WTC11 (cell line): ENCODE results near the gene ARHGEF17. TPM values are rescaled to one million over a fixed set of nuclear protein-coding genes. Genes with fewer than 3 reads are reported as not detected.

Source experiments
- ATAC-seq: fragments of 200-7000 bp; cut with Tn5 transposase; 2 replicates; pipeline ENCODE4 v1.10.0; 2021; ENCODE audit warnings: mild to moderate bottlenecking, moderate library complexity
- CTCF ChIA-PET: fragments of 300-600 bp; sonication (Branson Sonifier 250); formaldehyde crosslinking; loops from one replicate; lab custom pipeline; 2021; ENCODE audit warnings: antibody characterized with exemption; lab: Charles Lee
- POLR2A ChIA-PET: fragments of 350-600 bp; sonication (Branson Sonifier 250); formaldehyde crosslinking; loops from one replicate; lab custom pipeline; 2021; ENCODE audit warnings: antibody characterized with exemption; lab: Charles Lee
- DNase-seq: peaks from one replicate; pipeline ENCODE4 v3.0.0; 2021; ENCODE audit warnings: low spot score
- H3K27ac Mint-ChIP-seq: 2 replicates; pipeline ENCODE4 v1.8.0; 2021; ENCODE audit warnings: mixed read lengths
- H3K27me3 Mint-ChIP-seq: 2 replicates; pipeline ENCODE4 v1.8.0; 2021; ENCODE audit warnings: low read depth, mild to moderate bottlenecking, moderate library complexity, mixed read lengths
- H3K36me3 Mint-ChIP-seq: 2 replicates; pipeline ENCODE4 v1.8.0; 2021; ENCODE audit warnings: mixed read lengths
- H3K4me1 Mint-ChIP-seq: 2 replicates; pipeline ENCODE4 v1.8.0; 2022; ENCODE audit warnings: mixed read lengths
- H3K4me3 Mint-ChIP-seq: 2 replicates; pipeline ENCODE4 v1.8.0; 2021; ENCODE audit warnings: mild to moderate bottlenecking, moderate library complexity, mixed read lengths
- H3K9me3 Mint-ChIP-seq: 2 replicates; pipeline ENCODE4 v1.8.0; 2021; ENCODE audit warnings: mixed read lengths
- ATF3 ChIP-seq: sonication (generic); formaldehyde crosslinking; conservative IDR thresholded peaks from 2 replicates; pipeline ENCODE4 v1.8.1; 2022; ENCODE audit warnings: mild to moderate bottlenecking, missing genetic modification reagents
- CBFB ChIP-seq: sonication (generic); formaldehyde crosslinking; IDR thresholded peaks from 2 replicates; pipeline ENCODE4 v1.8.1; 2022; ENCODE audit warnings: mild to moderate bottlenecking, low read depth, missing genetic modification reagents
- E2F1 ChIP-seq: sonication (generic); formaldehyde crosslinking; IDR thresholded peaks from 2 replicates; pipeline ENCODE4 v1.8.0; 2022; ENCODE audit warnings: mild to moderate bottlenecking, missing genetic modification reagents
- E2F4 ChIP-seq: sonication (generic); formaldehyde crosslinking; IDR thresholded peaks from 2 replicates; pipeline ENCODE4 v1.8.1; 2022; ENCODE audit warnings: low read depth, mild to moderate bottlenecking, moderate library complexity, missing genetic modification reagents, borderline replicate concordance
- ELF4 ChIP-seq: sonication (generic); formaldehyde crosslinking; IDR thresholded peaks from 2 replicates; pipeline ENCODE4 v1.8.1; 2022; ENCODE audit warnings: low read depth, mild to moderate bottlenecking, moderate library complexity, missing genetic modification reagents
- GABPB1 ChIP-seq: sonication (generic); formaldehyde crosslinking; IDR thresholded peaks from 2 replicates; pipeline ENCODE4 v1.8.1; 2023; ENCODE audit warnings: mild to moderate bottlenecking, missing genetic modification reagents
- GTF2I ChIP-seq: fragments of 250-450 bp; sonication (Bioruptor Pico); conservative IDR thresholded peaks from 2 replicates; pipeline ENCODE4 v1.4.0; 2021; ENCODE audit warnings: mild to moderate bottlenecking
- IRF2 ChIP-seq: sonication (generic); formaldehyde crosslinking; IDR thresholded peaks from 2 replicates; pipeline ENCODE4 v1.8.0; 2022; ENCODE audit warnings: low read depth, missing genetic modification reagents, borderline replicate concordance
- MXD4 ChIP-seq: fragments of 250-450 bp; sonication (Bioruptor Pico); IDR thresholded peaks from 2 replicates; pipeline ENCODE4 v1.8.0; 2021; ENCODE audit warnings: mild to moderate bottlenecking, moderate library complexity, borderline replicate concordance
- PRDM15 ChIP-seq: sonication (generic); formaldehyde crosslinking; IDR thresholded peaks from 2 replicates; pipeline ENCODE4 v1.8.0; 2022; ENCODE audit warnings: missing genetic modification reagents
- STAT6 ChIP-seq: sonication (generic); formaldehyde crosslinking; conservative IDR thresholded peaks from 2 replicates; pipeline ENCODE4 v1.8.1; 2023; ENCODE audit warnings: mild to moderate bottlenecking, low read depth, missing genetic modification reagents, moderate library complexity
- TEAD4 ChIP-seq: sonication (generic); formaldehyde crosslinking; IDR thresholded peaks from 2 replicates; pipeline ENCODE4 v1.8.0; 2022; ENCODE audit warnings: mild to moderate bottlenecking, missing genetic modification reagents
- ZNF232 ChIP-seq: sonication (generic); formaldehyde crosslinking; IDR thresholded peaks from 2 replicates; pipeline ENCODE4 v1.8.0; 2022; ENCODE audit warnings: mild to moderate bottlenecking, missing genetic modification reagents
- ZNF423 ChIP-seq: fragments of 250-450 bp; sonication (Bioruptor Pico); IDR thresholded peaks from 2 replicates; pipeline ENCODE4 v2.1.2; 2022; ENCODE audit warnings: mild to moderate bottlenecking, moderate library complexity
- ZNF532 ChIP-seq: fragments of 250-450 bp; sonication (Bioruptor Pico); IDR thresholded peaks from 2 replicates; pipeline ENCODE4 v1.9.0; 2021; ENCODE audit warnings: mild to moderate bottlenecking, borderline replicate concordance
- total RNA-seq: library from RNA; stranded (reverse); gene quantifications from 3 replicates; pipeline ENCODE4 v1.2.3, GENCODE V29; 2021

ARHGEF17 gene
- total RNA-seq, 1 experiment from 2014 or later, result 18.2 TPM

GRCh38 chr11:73346186-73346935, 38.3 kb downstream of the ARHGEF17 start (continued):
- TF ChIP-seq PRDM15 (CRISPR knock-in tag) (no peak), ATF3 (CRISPR knock-in tag) (no peak), GABPB1 (CRISPR knock-in tag) (no peak)

- ChIA-PET CTCF (interaction anchor here (1.5 to 3.4 kb wide), 3 partner anchors 10 to 40 kb away, joined by 5 to 21 read pairs (median 6); no protein-coding TSS in a partner anchor), POLR2A (no interaction called here)
- peaks cover 12% of the 10 kb centered on the region for H3K27me3 Mint-ChIP-seq
- no peaks in the 10 kb centered on the region for H3K36me3 Mint-ChIP-seq
- H3K27ac Mint-ChIP-seq, result no peak overlapping the region
- no peak for DNase-seq
- no peaks in the 10 kb centered on the region for H3K9me3 Mint-ChIP-seq
- ATAC-seq, result no peak
- H3K4me3 Mint-ChIP-seq, result no peak overlapping the region
- TF ChIP-seq ATF3 (CRISPR knock-in tag) (no peak), ZNF423 (CRISPR knock-in tag) (peak; percentile 7; the same call in 1 of the 2 replicates)
- H3K4me1 Mint-ChIP-seq, result peaks cover 12% of the 10 kb centered on the region
These were observed 39.0 kb downstream of the ARHGEF17 start for GRCh38 chr11:73347067-73347466.

GRCh38 chr11:73348838-73349237, 40.8 kb downstream of the ARHGEF17 start:
- ChIA-PET POLR2A (interaction anchor here (0.5 kb wide), 1 partner anchor 477 kb away, joined by 4 read pairs; no protein-coding TSS in a partner anchor), CTCF (interaction anchor here (1.0 to 5.0 kb wide), 8 partner anchors 12 to 312 kb away, joined by 3 to 127 read pairs (median 17); partner anchors contain the start of gene ARHGEF17)
- H3K4me3 Mint-ChIP-seq, result no peak overlapping the region
- no peak for DNase-seq
- ATAC-seq, result 0 out of 2 replicates have a peak, but pooled peaks have one; percentile 10
- no peak overlapping the region for H3K27ac Mint-ChIP-seq
- TF ChIP-seq ZNF232 (CRISPR knock-in tag) (no peak), CBFB (no peak), TEAD4 (CRISPR knock-in tag) (no peak), E2F4 (CRISPR knock-in tag) (no peak), MXD4 (CRISPR knock-in tag) (no peak), ELF4 (CRISPR knock-in tag) (no peak), STAT6 (CRISPR knock-in tag) (no peak), GTF2I (CRISPR knock-in tag) (no peak), E2F1 (CRISPR knock-in tag) (no peak), ZNF532 (CRISPR knock-in tag) (no peak), IRF2 (CRISPR knock-in tag) (no peak)
- H3K27me3 Mint-ChIP-seq, result peaks cover under 1% of the 10 kb centered on the region; the same call in 1 of the 2 replicates
- no peaks in the 10 kb centered on the region for H3K36me3 Mint-ChIP-seq
- H3K9me3 Mint-ChIP-seq, result no peaks in the 10 kb centered on the region
- peaks cover 3% of the 10 kb centered on the region; the same call in 1 of the 2 replicates for H3K4me1 Mint-ChIP-seq
